SIG-M5 treated with dmso at 0.1 percent for 504 hours (cell line): ENCODE data around the gene STK24.

Experiments
- DNase-seq: peaks from one replicate; lab custom pipeline; 2025; ENCODE audit not compliant: unreplicated experiment; lab: John Stamatoyannopoulos, UW

The STK24 gene

DNA sequence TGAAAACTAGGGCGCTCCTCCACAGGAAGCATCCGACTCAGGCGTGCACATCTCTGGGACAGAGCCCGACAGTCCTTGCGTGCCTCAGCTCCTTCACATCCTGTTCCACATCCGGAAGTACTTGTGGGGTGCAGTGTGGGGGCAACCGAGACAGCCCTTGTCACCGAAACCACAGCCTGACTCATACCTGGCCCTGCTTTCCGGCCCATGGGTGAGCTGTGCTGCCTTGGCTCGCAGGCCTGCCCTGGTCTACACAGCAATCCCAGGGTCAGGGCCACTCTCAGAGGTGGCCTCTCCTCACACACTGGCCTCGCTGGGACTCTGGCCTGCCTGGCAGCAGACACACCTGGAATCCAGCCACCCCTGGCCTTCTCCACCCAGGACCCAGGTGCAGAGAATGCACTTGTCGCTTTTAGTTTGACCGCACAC, 100.4 kb downstream of the STK24 start:
- peak; percentile 86 for DNase-seq

DNA sequence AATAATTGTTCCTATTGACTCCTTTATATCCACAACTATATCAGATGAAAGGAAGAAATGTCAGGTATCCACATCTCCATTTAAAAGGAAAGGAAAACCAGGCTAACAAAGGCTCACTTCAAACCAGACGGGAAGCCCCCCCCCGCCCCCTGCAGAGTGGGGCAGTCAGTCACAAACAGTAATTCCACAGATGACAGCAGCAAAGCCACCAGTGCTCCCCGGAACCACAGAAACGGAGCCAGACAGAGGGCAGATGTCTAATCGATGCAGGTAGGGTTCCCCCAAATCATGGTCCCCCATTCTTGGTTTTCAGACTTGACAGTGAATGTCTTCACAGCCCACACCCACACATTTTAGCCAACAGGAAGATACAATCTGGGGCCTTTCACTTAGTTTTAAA, 100.8 kb downstream of the STK24 start:
- DNase-seq, result no peak

DNA sequence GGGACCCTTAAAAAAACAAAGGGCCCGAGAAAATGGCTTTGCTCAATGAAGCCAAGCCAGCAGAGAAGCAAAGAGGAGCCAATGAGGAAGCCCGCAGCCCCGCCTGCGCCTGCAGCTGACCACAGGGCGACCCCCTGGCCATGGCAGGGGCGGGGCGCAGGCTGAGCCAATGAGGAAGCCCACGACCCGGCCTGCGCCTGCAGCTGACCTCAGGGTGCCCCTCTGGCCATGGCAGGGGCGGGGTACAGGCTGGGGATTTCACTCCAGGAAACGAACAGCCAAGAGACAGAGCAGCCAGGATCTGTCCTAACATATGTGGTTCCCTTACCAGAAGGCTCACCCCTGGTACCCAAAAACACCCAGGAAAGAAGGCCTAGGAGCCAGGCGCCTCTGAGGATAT, 101.4 kb downstream of the STK24 start:
- no peak for DNase-seq

DNA sequence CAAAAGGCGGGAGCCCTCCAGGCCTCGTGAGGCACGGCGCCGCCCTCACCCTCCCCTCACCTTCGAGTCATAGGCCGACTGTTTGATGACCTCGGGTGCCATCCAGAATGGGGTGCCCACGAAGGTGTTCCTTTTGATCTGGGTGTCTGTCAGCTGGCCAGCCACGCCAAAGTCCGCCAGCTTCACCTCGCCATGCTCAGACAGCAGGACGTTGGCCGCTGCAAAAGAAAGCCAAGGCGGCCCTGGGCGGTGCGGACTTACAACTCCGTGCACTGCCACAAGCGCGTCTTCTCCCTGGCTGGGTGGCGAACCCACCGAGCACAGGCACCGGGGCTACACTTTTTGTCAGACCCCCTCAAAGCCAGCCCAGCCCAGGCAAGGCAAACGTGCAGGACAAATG, 102.1 kb downstream of the STK24 start:
- DNase-seq, result no peak

DNA sequence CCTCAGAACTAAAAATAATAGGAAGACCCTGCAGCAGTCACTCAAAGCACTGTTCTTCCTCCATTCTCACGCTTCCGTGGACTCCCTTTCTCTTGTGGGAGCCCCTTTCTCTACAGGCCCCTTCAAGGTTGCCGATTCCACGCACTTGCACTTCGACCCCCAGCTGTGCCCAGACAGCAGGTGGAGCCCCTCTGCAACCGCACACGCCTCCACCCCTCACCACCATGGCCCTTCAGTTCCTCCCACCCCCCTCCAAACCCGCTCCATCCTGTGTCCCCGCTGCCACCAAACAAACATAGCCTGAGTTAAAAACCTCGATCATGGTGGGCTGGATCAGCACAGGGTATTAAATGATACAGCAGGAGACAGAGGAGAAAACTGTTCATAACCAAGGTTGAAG, 102.6 kb downstream of the STK24 start:
- no peak for DNase-seq

DNA sequence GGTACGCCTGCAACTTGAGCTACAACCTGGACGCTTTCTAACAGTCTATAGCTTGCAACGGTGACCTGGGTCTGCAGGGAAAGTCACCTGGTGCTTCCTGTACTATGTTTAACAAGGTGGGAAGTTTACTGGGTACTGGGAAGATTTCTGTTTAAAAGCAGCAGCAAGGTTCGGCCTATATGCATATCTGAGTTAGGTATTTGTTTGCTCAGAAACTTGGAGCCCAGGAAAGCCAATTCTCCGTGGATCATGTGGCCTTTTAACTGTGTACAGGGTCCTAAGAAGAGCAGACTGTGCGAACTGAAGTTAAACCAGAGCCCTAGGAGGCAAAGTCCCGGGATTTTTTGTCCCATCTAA, 103.1 kb downstream of the STK24 start:
- no peak for DNase-seq

DNA sequence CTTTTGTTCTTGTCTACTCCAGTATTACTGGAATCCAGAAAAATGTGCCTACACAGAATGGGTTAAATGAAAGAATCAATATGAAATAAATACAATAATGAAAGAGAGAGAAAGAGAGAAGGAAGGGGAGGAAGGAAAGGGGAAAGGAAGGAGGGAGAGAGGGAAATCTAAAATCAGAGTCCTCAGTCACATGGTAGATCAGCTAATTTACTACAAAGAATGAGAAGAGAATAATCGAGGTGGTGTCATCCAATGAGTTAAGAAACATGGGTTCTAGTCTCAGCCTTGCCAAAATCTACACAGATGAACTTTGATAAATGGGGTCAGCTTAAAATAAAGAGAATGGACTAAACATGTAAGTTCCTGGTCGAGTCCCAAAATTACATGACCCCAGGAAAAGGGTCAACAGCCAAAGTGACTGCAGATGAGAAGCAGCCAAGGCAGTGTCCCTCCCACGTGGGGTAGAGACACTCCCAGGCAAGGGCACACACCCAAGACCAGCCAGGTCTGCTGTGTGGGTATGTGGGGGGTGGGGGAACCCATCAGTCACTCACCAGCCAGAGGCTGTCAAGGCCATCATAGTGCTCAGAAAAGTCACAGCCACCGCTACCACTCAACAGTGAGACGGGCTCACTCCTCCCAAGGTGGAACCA, 103.6 kb downstream of the STK24 start:
- DNase-seq, result no peak

DNA sequence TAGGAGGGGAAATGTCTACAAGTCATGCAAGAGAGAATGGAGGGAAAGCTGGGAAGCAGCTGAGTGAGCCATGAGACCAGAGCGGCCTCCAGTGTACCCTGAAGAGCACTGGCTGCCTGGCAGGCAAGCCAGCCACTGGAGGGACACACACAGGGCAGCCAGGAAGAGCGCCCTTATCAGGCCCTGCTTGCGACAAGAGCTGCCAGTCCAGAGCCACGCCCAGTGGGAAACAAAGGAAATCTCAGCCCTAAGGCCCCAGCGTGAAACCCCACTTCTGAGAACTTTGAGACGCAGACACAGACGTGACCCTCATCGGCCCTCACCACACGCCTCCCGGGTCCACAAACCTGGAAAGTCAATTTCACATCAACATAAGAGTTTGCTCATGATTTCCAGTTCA, 105.0 kb downstream of the STK24 start:
- DNase-seq, result no peak

DNA sequence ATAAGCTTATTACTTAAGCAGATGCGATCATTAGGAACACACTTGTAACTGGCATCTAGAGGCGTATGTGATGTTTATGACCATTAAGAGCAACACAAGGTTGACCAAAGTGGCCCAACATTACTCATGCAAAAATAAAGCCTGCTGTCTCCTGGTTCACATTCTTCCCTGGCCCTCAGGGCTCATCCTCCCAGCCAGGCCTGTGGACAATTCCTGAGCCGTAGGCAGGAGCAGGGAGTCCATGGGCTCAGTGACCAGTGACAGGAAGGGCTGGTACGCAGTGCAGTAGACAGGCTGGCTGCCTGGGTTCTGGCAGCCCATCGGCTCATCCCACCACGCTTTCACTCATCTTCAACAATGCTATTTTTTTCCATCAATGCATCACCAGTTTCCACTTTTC, 106.0 kb downstream of the STK24 start:
- DNase-seq, result no peak

DNA sequence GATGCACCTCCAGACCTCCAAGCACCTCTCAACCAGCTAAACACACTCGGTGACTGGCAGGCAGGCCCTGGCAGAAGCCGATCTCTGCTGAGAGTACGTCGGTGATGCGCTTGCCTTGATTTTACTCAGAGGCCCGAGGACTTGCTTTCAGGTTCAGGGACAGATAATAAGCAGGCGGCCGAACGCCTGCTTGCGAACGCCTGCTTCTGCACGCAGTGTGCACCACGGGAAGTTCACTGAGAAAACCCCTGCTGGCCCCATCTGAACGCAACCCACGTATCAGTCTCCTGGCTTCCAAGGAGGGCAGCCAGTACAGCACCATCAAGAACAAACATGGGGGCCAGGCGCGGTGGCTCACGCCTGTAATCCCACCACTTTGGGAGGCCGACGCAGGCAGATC, 108.0 kb downstream of the STK24 start:
- DNase-seq, result no peak

DNA sequence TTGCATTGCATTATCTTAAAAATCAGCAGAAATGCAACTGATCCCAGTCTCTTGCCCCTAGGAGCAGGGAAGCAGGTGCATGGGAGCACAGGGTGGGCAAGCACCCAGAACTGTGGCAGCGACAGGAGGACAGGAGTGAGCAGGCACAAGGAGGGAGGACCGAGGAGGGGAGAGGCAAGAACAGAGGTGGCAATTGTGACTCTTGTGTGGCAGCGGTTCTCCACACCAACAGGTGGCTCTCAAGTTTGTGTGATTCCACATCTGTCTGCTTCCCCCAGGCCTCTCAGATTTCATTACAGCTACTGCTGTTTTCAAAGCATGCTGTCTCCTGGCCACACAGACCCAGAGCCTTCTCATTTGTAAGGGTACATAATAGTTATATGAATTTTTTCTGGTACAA, 108.5 kb downstream of the STK24 start:
- DNase-seq, result no peak

DNA sequence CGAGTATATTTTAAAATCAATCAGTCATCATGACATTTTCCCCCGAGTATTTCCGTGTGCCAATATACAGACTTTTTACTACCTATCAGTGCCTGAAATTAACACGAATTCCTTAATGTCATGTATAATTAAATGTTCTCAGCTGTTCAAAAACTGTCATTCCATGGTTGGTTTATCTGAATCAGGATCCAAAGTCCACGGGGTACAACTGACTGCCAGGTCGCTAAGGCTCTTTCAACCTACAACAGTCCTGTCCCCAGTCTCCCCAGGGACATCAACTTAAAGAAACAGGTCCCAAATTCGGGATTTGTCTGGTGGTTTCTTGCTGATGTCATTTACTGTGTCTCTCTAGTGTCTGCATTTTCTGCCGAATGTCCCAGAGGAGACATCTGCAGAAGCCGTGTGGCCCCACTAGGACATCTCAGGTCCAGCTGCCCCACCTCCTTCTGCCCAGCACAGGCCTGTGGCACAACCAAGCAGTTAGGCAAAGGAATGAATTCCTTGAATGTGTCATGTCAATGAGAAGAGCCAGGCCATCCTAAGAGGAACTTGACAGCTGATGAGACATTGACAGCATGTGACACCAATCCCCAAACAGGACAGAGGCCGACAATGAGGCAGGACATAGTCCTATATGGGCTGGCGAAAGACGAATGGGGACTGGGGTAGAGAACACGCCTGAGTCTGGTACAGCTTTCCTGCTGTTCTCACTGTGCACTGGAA, 109.5 kb downstream of the STK24 start:
- no peak for DNase-seq

DNA sequence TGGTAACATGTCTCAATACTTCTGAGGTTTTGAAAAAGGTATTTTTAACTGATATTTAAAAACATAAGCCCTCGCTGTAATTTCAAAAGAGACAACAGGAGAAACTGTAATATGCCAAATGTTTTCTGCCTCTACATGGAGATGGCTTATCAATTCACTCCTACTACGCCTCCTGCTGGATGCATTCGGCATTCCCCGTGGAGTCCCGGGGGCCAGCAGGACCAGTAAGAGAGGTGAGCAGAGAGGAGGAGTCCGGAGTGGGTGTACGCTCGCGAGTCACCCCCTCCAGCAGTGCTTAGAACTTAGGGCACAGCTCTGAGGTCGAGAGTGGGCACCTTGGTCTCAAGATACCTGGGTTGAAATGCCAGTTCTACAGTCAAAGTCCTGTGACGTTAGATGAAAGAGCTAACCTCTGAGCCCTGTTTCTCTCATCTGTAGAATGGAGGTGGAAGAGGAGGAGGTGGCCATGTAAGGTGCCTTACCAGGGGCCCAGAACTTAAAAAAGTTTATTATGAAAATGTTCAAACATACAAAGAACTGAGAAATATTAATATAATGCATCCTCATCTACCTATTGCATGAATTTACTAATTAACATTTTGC, 110.2 kb downstream of the STK24 start:
- DNase-seq, result no peak

DNA sequence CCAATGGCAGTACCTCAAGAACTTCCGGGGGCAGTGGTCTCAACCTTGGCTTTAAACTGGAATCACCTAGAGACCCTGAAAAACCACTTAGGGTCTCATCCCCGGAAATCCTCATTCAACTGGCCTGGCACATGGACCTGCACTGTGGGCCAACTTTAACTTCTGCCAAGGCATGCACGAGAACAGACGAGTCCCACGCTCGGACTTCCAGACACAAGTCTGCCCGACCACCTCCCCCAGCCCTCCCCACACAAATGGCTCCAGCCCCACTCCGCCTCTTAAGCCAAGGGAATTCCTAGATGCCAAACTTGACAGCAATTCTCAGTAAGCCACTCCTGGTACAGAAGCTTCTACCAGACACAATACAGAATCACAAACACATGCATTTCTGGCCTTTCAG, 114.0 kb downstream of the STK24 start:
- DNase-seq, result no peak

DNA sequence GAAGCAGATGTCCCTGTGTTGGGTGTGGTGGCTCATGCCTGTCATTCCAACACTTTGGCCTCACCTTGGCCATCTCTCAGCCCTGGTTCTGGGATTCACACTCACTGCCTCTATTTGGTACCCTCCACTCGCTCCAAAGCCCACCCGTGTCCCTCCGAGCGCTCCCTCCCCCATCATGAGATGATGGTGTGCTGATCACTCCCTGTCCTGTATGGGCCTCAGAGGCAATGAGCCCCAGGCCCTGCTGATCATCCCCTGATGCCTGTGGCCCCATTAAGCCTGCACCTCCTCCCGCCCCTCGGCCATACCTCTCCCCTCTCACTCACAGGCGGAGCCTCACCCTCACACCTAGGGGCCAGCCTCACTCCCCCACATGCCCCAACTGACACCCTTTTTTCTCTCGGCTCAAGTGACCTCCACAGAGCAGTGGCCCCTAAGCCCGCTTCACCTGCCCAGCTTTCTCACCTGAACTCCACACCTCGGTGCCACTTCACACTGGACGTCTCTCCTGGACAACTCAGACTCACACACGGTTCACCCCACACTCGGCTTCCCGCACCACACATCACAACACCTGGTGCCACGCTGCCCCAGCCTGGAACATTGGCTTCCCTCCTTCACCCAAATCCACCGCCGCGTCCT, 114.5 kb downstream of the STK24 start:
- DNase-seq, result no peak

DNA sequence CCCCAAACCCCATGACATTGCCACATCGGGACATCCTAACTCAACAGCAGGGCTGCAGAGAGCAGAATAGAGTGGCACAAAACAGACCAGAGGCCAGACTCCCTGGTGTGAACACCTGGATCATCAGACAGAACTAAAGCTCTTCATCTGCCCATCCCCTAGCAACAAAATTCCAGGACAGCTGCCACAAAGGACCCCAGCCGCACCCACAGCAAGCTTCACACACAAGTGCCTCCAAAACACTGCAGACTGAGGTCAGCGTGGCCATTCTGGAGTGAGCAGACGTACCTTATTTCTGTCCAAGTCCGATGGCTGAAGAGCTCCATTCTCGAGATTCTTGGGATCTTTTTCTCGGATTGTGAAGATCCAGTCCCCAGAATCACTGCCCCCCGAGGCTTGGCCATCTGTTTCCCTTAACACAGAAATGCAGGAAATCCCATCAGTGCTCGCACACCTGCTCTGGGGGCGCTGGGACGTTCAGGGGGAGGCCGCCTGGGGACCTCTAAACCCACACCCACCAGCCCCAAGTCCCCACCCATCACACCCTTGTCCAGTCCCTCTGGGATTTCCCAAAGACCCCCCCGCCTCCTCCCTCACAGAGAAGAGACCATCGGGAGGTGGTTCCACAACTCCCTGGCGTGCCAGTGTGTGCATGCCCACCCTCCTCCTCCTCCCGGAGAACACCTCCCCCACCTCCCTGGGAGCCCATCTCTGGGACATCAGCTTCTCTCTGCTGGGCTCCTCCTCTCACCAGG, 115.2 kb downstream of the STK24 start:
- DNase-seq, result no peak

DNA sequence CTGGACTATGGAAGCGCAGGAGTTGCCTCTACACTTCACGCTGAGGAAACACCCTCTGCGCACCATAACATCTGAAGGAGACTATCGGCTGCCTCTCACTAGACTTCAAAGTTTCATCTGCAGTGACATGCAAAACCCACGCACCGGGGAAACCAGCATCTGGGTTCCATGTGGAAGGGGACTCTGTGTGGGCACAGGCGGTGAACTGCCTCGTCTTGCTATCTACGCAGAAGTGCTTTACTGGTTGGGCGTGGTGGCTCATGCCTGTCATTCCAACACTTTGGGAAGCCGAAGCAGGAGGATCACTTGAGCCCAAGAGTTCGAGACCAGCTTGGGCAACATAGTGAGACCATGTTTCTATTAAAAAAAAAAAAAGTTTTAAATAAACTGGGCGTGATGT, 116.4 kb downstream of the STK24 start:
- DNase-seq, result no peak

DNA sequence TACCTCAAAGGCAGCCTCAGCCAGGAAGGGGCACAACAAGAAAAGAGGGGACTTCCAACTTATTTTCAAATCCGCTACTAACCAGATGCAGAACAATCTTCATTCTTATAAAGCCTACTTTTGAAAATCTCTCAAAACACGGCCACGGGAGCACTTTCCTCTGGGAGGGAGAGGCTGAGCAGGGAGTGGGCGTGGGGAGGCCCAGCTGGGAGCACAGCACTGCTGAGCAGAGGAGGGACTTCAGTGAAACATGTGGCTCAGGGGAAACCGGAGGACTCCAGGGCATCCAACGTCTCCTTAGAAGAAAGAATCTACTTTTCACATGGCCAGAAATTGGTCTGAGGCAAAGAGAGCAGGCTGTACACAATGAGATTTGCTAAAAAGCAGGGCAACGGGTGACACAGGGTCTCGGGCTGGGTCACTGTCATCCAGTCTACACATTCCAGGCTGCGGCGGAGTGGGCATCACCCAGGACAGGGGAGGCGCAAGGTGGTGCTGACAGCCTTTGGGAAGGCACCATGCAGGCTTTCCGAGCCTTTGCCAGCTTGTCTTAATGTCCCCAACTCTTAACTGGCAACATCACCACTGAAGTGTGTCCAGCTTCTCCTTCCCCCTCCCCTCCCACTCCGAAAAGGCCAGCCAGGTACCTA, 117.1 kb downstream of the STK24 start:
- DNase-seq, result no peak

DNA sequence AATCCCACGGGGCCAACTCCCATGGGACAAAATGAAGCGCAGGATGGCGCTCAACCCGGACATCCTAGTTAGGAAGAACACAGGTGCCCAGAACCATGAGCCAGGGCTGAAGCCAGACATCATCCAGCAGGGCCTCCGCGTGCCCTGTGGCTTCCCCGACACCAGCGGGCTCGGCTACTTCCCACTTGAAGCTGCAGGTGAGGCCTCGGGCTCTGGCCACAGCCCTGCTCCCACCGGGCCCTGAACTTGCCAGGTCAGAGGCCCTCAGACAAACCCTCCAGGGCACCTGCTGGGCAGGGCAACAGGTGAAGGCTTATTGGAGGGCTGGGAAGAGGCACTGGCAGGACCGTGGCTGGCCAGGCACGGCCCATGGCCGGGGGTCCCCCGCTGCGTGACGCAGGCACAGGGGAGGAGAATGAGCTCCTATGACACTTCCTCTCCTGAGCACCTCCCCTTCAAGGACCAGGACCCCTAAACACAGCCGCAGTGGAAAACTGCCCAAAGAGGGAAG, 117.7 kb downstream of the STK24 start:
- DNase-seq, result no peak

DNA sequence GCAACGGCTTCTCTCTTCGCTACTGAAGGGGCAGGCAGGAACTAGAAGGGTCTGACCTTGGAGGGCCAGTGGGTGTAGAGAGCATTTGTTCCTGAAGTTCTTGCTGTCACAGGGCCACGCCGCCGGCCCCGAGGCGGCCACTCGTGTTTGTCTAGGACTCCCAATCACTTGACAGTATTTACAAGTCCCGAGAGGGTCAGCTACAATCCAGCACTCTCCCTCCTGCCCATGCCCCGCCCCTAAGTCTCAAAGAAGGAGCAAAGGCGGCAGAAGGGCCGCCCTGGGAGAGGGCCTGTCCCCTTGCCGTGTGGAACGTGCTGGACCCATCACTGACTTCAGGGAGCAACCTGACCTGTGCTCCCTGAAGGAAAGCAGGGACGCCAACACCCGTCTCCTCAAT, 118.5 kb downstream of the STK24 start:
- no peak for DNase-seq

DNA sequence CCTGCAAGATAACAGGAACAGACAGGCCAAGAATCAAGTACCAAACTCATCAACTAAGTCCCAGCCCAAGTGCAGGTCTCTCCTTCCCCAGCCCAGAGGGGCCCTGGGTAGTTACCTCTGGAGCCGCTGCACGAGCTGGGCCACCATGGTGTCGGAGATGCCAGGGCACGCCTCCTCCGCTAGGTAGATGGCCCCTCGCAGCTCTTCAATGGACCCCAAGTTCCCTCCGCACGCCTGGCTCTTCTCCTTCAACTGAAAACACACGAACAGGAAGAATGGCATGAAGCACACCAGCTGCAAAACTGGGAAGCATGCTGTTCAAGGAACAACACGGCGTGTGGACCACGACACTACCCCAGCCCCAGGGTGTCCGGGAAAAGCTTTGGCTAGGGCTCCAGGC, 119.9 kb downstream of the STK24 start:
- no peak for DNase-seq
